ENCODE results near the gene DCST2.

- TF ChIP-seq POLR2A (IDR thresholded peaks at IDR 0.05) (no peak), CTCF (IDR thresholded peaks at IDR 0.05) (no peak)
Measured at GRCh38 chr1:155033524-155033923, at the start of gene DCST2, which contains the start of gene DCST1.

Measured in heart left ventricle (tissue), 13 donors.